ENCODE results near the gene ZIC3. TPM values are rescaled to one million over a fixed set of nuclear protein-coding genes. Genes with fewer than 3 reads are reported as not detected.
"Not testable (repeated sequence)": the region's sequence is repeated elsewhere in the genome, so short reads cannot be mapped to it uniquely, and the experiment has no call there.

ZIC3 gene
- 82.2 TPM for polyA plus RNA-seq (2013, experiment 1 of 4)
- polyA plus RNA-seq (2013, experiment 2 of 4): 49.3 TPM
- 52.0 TPM for polyA plus RNA-seq (2013, experiment 3 of 4)
- polyA plus RNA-seq (2013, experiment 4 of 4): 58.8 TPM

DNA sequence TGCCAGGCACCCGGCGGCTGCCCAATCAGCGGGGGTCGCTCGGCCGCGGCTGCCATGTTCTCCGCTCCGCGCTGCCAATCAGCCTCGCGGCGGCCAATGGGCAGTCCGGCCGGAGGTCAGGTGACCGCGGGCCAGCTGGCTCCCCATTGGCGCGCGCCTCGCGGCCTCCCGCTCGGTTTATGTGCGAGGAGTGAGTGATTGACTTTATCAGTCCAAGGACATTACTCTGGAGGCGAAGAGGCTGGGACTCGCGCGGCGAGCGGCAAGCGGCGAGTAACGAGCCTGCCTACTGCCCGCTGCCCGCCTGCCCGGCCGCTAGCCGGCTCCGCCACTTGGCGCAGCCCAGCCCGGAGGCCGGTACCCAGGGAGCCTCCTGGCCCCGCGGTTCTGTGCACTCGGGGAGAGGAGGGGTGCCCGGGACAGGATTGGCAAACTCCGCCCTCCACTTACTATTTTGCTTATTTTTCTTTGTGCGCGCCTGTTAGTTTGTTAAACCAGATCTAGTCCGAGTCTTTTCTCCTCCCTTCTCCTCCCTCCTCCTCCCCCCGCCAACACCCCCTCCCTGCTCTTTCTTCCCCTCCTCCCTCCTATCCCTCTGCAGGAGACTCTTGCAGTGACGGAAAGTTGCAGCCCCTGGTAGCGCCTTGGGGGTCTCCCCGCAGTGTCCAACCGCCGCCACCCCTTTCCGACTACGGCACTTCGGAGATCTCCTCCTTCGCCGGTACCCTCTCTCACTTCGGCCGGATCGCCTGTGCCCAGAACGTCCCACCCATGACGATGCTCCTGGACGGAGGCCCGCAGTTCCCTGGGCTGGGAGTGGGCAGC, at the start of gene ZIC3:
ZIC3 (plus strand) TSS at position 207 of the 825 bp plus-strand sequence; CDS start at position 772, 565 bp downstream.
- Histone ChIP-seq H3K36me3 (ENCODE audit: control insufficient read depth, insufficient read depth, low read length) (no peaks in the 10 kb centered on the region), H3K4me1 (ENCODE audit: control insufficient read depth, insufficient read depth, low read length) (peaks cover 4% of the 10 kb centered on the region), H3K27me3 (ENCODE audit: control insufficient read depth, insufficient read depth, low read length, poor library complexity, severe bottlenecking) (peaks cover 35% of the 10 kb centered on the region), H3K27ac (ENCODE audit: insufficient read depth, low read depth, low read length, poor library complexity, severe bottlenecking) (peak within 1 kb of the TSS; percentile 74), H3K4me3 (ENCODE audit: insufficient read depth, low read depth, low read length) (peak within 1 kb of the TSS; percentile 61), H3K9me3 (ENCODE audit: control insufficient read depth, low read length) (no peaks in the 10 kb centered on the region)
- 0% methylated on average over 68 to 69 of the region's 69 CpGs for WGBS, 2 experiments

DNA sequence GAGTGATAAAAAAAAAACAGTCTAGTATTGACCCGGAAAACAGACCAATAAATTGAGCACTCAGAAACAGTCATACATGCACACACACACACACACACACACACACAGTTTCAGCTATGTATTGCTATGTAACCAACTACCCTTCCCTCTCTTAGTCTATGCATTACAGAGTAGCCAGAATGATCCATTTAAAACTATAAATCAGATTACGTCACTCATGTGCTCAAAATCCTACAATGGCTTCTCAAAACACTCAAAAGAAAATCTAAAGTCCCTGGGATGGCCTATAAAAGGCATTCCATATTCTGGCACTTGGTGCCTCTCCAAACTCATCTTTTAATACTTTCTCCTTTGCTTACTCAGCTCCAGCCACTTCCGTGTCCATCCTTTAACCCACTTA, 46.5 kb upstream of the ZIC3 start:
- 88 to 93% methylated on average over 3 of the region's 3 CpGs for WGBS, 2 experiments
- Histone ChIP-seq H3K9me3 (ENCODE audit: control insufficient read depth, low read length) (no peaks in the 10 kb centered on the region), H3K27ac (ENCODE audit: insufficient read depth, low read depth, low read length, poor library complexity, severe bottlenecking) (no peak overlapping the region), H3K36me3 (ENCODE audit: control insufficient read depth, insufficient read depth, low read length) (no peaks in the 10 kb centered on the region), H3K4me1 (ENCODE audit: control insufficient read depth, insufficient read depth, low read length) (no peaks in the 10 kb centered on the region), H3K4me3 (ENCODE audit: insufficient read depth, low read depth, low read length) (no peak overlapping the region), H3K27me3 (ENCODE audit: control insufficient read depth, insufficient read depth, low read length, poor library complexity, severe bottlenecking) (no peaks in the 10 kb centered on the region)

DNA sequence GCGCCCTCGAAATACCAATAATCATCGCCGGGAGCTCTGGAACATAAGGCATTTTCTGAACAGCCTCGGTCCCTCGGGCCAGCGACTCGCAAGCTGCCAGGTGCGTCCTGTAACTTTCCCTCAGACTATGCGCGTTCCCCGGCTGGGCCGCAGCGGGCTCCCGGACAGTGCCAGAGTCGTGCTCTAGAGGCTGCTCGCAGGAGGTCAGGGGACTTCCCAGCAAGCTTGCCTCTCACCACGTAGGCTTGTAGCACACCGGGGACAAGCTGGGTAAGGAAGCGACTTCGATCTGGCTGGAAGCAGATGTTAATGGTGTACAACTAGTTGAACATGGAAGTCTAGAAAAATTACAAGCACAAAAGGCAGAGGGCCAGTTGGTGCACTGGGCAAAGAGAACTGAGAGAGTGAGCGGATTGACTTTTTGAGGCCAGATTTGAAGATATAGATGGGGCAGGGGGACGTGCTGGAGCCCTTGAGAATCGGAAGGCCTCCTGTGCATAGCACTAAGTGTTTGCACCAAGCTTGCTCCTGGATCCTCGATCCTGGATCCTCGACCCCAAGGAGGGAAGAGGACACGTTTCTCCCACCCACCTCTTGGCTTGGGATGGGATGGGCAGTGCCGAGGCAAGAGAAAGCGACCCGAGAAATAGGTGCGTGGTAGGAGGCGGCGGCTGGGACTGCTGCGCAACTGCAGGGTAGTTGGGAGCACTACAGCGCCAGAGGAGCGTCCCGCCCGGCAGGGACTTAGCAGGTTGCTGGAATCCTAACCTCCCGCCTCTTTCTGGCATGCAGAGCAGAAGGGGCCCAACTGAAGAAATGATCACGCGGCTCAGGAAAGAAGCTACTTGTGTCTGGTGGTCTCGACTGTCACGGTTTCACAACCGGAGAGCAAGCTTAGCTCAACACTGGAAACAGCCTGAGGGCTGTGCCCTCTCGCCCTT, 19.9 kb upstream of the ZIC3 start:
- H3K27ac ChIP-seq (ENCODE audit: insufficient read depth, low read depth, low read length, poor library complexity, severe bottlenecking): no peak overlapping the region
- H3K4me1 ChIP-seq (ENCODE audit: control insufficient read depth, insufficient read depth, low read length): peaks cover under 1% of the 10 kb centered on the region
- no peak overlapping the region for H3K4me3 ChIP-seq (ENCODE audit: insufficient read depth, low read depth, low read length)
- H3K27me3 ChIP-seq (ENCODE audit: control insufficient read depth, insufficient read depth, low read length, poor library complexity, severe bottlenecking): peaks cover 62% of the 10 kb centered on the region
- no peaks in the 10 kb centered on the region for H3K36me3 ChIP-seq (ENCODE audit: control insufficient read depth, insufficient read depth, low read length)
- 41 to 43% methylated on average over 45 of the region's 45 CpGs for WGBS, 2 experiments
- no peaks in the 10 kb centered on the region for H3K9me3 ChIP-seq (ENCODE audit: control insufficient read depth, low read length)

DNA sequence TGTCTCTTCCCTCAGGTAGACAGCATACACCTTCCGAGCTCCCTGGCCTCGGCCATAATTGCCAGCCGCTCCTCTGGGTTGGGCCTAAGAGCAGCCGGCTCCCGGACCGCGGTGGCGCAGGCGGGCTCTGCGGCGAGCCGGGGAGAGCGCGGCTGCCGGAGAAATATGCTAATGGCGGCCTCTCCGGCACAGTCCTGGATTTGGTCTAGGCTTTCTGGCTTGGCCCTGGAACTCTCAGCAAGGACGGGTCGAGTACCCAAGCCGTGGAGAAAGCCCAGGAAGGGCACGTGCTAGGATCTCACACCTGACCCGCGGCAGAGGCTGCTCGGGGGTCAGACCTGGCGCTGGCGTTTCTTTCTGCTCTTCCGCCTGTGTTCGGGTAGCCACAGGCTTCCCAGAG, 18.6 kb upstream of the ZIC3 start:
- no peaks in the 10 kb centered on the region for H3K9me3 ChIP-seq (ENCODE audit: control insufficient read depth, low read length)
- H3K4me1 ChIP-seq (ENCODE audit: control insufficient read depth, insufficient read depth, low read length): peaks cover 4% of the 10 kb centered on the region
- peaks cover 62% of the 10 kb centered on the region for H3K27me3 ChIP-seq (ENCODE audit: control insufficient read depth, insufficient read depth, low read length, poor library complexity, severe bottlenecking)
- 4 to 9% methylated on average over 28 of the region's 28 CpGs for WGBS, 2 experiments
- no peaks in the 10 kb centered on the region for H3K36me3 ChIP-seq (ENCODE audit: control insufficient read depth, insufficient read depth, low read length)
- H3K4me3 ChIP-seq (ENCODE audit: insufficient read depth, low read depth, low read length): peak overlapping the region; percentile 27
- H3K27ac ChIP-seq (ENCODE audit: insufficient read depth, low read depth, low read length, poor library complexity, severe bottlenecking): no peak overlapping the region

DNA sequence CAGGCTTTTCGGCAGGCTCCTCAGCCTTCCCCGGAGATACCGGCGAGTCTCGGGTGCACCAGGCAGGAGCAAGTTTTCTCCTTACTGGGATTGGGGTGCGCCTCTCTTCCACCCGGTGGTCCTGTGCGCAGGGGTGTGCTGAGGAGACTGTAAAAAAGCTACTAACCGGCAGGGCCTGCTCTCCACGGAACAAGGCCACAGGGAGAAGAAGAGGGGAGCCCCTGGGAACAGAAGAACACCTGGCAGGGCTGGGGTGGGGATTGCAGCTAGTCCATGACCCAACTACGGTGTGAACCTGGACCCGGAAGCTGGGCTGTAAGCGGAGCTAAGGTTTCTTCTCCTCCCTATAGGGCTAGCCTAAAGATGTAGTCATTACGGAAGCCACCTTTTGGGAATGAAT, 17.7 kb upstream of the ZIC3 start:
- peaks cover 4% of the 10 kb centered on the region for H3K4me1 ChIP-seq (ENCODE audit: control insufficient read depth, insufficient read depth, low read length)
- H3K4me3 ChIP-seq (ENCODE audit: insufficient read depth, low read depth, low read length): peak overlapping the region; percentile 27
- WGBS, 2 experiments: 2 to 4% methylated on average over 13 to 14 of the region's 14 CpGs
- H3K27ac ChIP-seq (ENCODE audit: insufficient read depth, low read depth, low read length, poor library complexity, severe bottlenecking): no peak overlapping the region
- peaks cover 62% of the 10 kb centered on the region for H3K27me3 ChIP-seq (ENCODE audit: control insufficient read depth, insufficient read depth, low read length, poor library complexity, severe bottlenecking)
- no peaks in the 10 kb centered on the region for H3K36me3 ChIP-seq (ENCODE audit: control insufficient read depth, insufficient read depth, low read length)
- H3K9me3 ChIP-seq (ENCODE audit: control insufficient read depth, low read length): no peaks in the 10 kb centered on the region

DNA sequence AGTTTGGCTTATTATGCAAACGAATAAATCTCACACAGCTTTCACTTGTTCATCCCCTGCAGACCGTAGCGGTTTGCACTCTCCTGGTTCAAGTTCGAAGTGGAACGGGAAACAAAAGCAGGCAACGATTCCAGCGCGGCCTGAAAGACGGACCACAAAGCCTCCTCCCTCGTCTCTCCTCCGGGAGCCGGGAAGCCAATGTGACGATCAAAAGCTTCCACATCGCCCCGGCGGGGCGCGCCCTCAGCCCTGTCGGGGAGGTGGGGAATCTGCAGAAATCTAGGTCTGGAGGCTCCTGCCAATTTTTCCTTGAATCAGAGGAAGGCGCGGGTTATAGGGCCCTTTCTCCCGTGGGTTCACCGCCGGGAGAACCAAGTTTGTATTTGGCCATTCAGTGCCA, 16.9 kb upstream of the ZIC3 start:
- Histone ChIP-seq H3K27me3 (ENCODE audit: control insufficient read depth, insufficient read depth, low read length, poor library complexity, severe bottlenecking) (peaks cover 59% of the 10 kb centered on the region), H3K4me3 (ENCODE audit: insufficient read depth, low read depth, low read length) (peak overlapping the region; percentile 9), H3K9me3 (ENCODE audit: control insufficient read depth, low read length) (no peaks in the 10 kb centered on the region), H3K4me1 (ENCODE audit: control insufficient read depth, insufficient read depth, low read length) (peaks cover 4% of the 10 kb centered on the region), H3K36me3 (ENCODE audit: control insufficient read depth, insufficient read depth, low read length) (no peaks in the 10 kb centered on the region), H3K27ac (ENCODE audit: insufficient read depth, low read depth, low read length, poor library complexity, severe bottlenecking) (no peak overlapping the region)
- WGBS, 2 experiments: 1% methylated on average over 23 to 24 of the region's 24 CpGs

DNA sequence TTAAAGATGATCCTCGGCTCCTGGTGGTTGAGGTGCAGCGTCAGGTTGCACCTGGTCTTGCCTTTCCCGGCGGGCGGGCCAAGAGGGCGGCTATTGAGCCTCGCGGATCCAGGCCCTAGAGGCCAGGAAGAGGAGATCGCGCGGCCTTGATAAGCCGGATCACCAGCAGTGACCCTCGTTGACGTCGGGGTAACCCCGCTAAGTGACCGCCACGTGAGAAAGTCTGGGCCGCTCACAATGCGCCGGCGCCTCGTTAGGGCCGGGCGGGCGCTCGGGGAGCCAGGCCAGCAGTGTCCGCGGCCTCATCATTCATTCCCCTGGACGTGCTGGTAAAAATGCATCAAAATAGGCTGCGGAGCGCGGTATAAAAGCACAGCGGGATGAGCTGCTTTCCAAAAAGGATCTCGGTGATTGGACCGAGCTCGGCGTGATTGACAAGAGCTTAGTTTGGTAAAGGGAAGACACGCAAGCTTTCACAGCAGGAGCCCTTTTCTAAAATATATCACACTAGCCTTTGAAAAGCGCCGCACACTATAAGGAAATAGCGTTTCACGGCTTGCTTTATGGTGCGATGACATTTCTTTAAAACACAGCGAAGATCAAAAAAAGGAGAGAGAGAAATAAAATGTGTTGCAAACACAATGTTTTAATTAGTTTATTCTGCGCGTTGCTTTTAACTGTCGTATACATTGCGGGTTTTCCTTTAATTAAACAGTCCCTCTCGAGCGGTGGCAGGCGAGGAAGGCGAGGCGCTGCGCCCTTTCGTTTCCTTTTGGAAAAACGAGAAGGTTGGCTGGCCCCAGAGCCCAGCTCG, 15.9 kb upstream of the ZIC3 start:
- 0 to 1% methylated on average over 57 to 58 of the region's 58 CpGs for WGBS, 2 experiments
- H3K9me3 ChIP-seq (ENCODE audit: control insufficient read depth, low read length): no peaks in the 10 kb centered on the region
- peaks cover 4% of the 10 kb centered on the region for H3K4me1 ChIP-seq (ENCODE audit: control insufficient read depth, insufficient read depth, low read length)
- H3K4me3 ChIP-seq (ENCODE audit: insufficient read depth, low read depth, low read length): peak overlapping the region; percentile 33
- no peaks in the 10 kb centered on the region for H3K36me3 ChIP-seq (ENCODE audit: control insufficient read depth, insufficient read depth, low read length)
- peaks cover 49% of the 10 kb centered on the region for H3K27me3 ChIP-seq (ENCODE audit: control insufficient read depth, insufficient read depth, low read length, poor library complexity, severe bottlenecking)
- H3K27ac ChIP-seq (ENCODE audit: insufficient read depth, low read depth, low read length, poor library complexity, severe bottlenecking): peak overlapping the region; percentile 82

DNA sequence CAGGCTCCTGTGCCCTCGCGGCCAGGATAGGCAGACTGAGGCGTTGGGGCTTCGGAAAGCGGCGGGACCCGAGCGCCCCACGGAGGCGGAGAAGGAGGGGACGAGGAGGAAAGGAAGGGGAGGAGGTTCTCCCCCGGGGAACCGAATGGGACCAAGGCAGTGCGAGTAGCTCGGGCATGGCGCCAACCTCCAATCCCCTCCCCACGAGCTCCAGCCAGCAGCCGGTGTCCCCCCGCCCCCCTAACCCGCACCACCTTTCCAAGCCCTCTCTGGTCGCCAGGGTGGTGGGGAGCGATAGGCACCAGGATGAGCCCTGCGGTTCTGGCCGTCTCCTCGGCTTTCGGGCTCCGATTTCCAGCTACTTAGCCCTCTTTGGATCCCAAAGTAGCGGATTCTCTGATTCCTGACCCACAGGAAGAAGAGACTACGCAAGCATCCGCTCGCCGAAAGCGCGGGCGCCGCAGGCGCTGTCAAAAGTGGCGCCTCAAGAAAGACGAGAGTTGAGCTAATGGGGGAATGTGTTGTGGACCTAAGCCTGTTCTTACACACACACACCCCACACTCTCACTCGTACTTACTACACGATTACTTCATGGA, 15.2 kb upstream of the ZIC3 start:
- H3K36me3 ChIP-seq (ENCODE audit: control insufficient read depth, insufficient read depth, low read length): no peaks in the 10 kb centered on the region
- 1 to 3% methylated on average over 31 to 39 of the region's 41 CpGs for WGBS, 2 experiments
- peaks cover 42% of the 10 kb centered on the region for H3K27me3 ChIP-seq (ENCODE audit: control insufficient read depth, insufficient read depth, low read length, poor library complexity, severe bottlenecking)
- peaks cover 4% of the 10 kb centered on the region for H3K4me1 ChIP-seq (ENCODE audit: control insufficient read depth, insufficient read depth, low read length)
- peak overlapping the region; percentile 33 for H3K4me3 ChIP-seq (ENCODE audit: insufficient read depth, low read depth, low read length)
- peak overlapping the region; percentile 82 for H3K27ac ChIP-seq (ENCODE audit: insufficient read depth, low read depth, low read length, poor library complexity, severe bottlenecking)
- H3K9me3 ChIP-seq (ENCODE audit: control insufficient read depth, low read length): no peaks in the 10 kb centered on the region

DNA sequence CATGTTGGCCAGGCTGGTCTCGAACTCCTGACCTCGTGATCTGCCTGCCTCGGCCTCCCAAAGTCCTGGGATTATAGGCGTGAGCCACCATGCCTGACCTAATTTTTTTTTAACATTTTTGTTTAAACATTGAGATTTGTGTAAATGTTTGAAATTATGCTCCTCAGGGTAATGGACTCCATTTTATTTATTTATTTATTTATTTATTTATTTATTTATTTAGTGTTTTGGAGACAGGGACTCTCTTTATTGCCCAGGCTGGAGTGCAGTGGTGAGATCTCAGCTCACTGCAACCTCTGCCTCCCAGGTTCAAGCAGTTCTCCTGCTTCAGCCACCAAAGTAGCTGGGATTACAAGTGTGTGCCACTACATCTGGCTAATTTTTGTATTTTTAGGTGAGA, 13.8 kb upstream of the ZIC3 start:
- H3K4me1 ChIP-seq (ENCODE audit: control insufficient read depth, insufficient read depth, low read length); H3K9me3 ChIP-seq (ENCODE audit: control insufficient read depth, low read length); H3K27ac ChIP-seq (ENCODE audit: insufficient read depth, low read depth, low read length, poor library complexity, severe bottlenecking); H3K36me3 ChIP-seq (ENCODE audit: control insufficient read depth, insufficient read depth, low read length); H3K4me3 ChIP-seq (ENCODE audit: insufficient read depth, low read depth, low read length): not testable (repeated sequence)
- H3K27me3 ChIP-seq (ENCODE audit: control insufficient read depth, insufficient read depth, low read length, poor library complexity, severe bottlenecking): peaks cover 29% of the 10 kb centered on the region
- WGBS, 2 experiments: 91% methylated on average over 4 of the region's 4 CpGs; no CpG with 5 or more reads in 1 of the 2 experiments

All from ectodermal cell (in vitro differentiated cells).